UCSD-AML1 (cell line): ENCODE measurements around the gene TULP3.

Source experiments
- DNase-seq: peaks from one replicate; lab custom pipeline; 2025; ENCODE audit not compliant: unreplicated experiment; lab: John Stamatoyannopoulos, UW

The TULP3 gene

GRCh38 chr12:2877047-2877952 is 13.4 kb upstream of the TULP3 start, which contains the start of the genes FOXM1 and RHNO1:
Gene FOXM1, minus strand, starts transcription at chr12:2877174. Its CDS starts 2,696 bp downstream, at chr12:2874478.
Gene RHNO1, plus strand, starts transcription at chr12:2877223. Its CDS starts 8,144 bp downstream, at chr12:2885367.
- peak; percentile 86 for DNase-seq

- DNase-seq, result peak; percentile 19
These were observed 12.5 kb upstream of the TULP3 start for GRCh38 chr12:2877953-2878732.

GRCh38 chr12:2879853-2880252 is 10.8 kb upstream of the TULP3 start:
- DNase-seq, result no peak

GRCh38 chr12:2884810-2885209 is 5.9 kb upstream of the TULP3 start:
- no peak for DNase-seq

- DNase-seq, result no peak
These were observed 3.8 kb upstream of the TULP3 start for GRCh38 chr12:2886768-2887450.

- no peak for DNase-seq
These were observed 697 bp upstream of the TULP3 start for GRCh38 chr12:2890001-2890387.

- DNase-seq, result peak; percentile 50
These were observed 756 bp downstream of the TULP3 start for GRCh38 chr12:2891240-2892053.

GRCh38 chr12:2892246-2892645 is 1.6 kb downstream of the TULP3 start:
- DNase-seq, result no peak

- no peak for DNase-seq
These were observed 2.3 kb downstream of the TULP3 start for GRCh38 chr12:2893007-2893406.

- DNase-seq, result no peak
These were observed 4.4 kb downstream of the TULP3 start for GRCh38 chr12:2895051-2895451.

- DNase-seq, result no peak
These were observed 4.8 kb downstream of the TULP3 start for GRCh38 chr12:2895511-2895910.

GRCh38 chr12:2897418-2897817 is 6.7 kb downstream of the TULP3 start:
- DNase-seq, result no peak

GRCh38 chr12:2900642-2901041 is 10.0 kb downstream of the TULP3 start:
- DNase-seq, result no peak

- no peak for DNase-seq
These were observed 11.7 kb downstream of the TULP3 start for GRCh38 chr12:2902272-2902880.

- DNase-seq, result no peak
These were observed 13.6 kb downstream of the TULP3 start for GRCh38 chr12:2904260-2904659.

GRCh38 chr12:2912216-2912575 is 21.5 kb downstream of the TULP3 start:
- DNase-seq, result no peak

GRCh38 chr12:2919249-2919648 is 28.6 kb downstream of the TULP3 start:
- no peak for DNase-seq

GRCh38 chr12:2922329-2922728 is 31.6 kb downstream of the TULP3 start:
- no peak for DNase-seq

GRCh38 chr12:2923057-2923456 is 32.4 kb downstream of the TULP3 start:
- no peak for DNase-seq

GRCh38 chr12:2924019-2924418 is 33.3 kb downstream of the TULP3 start:
- DNase-seq, result no peak
